ENCODE data around the gene ARMC3. TPM values are rescaled to one million over a fixed set of nuclear protein-coding genes. Genes with fewer than 3 reads are reported as not detected.

Gene ARMC3
- total RNA-seq, 2 experiments from 2014 or later = not detected

GRCh38 chr10:23037561-23037960 lies 109.7 kb downstream of the ARMC3 start:
- Mint-ChIP-seq H3K4me1 (ENCODE audit: low read depth) (no peaks in the 10 kb centered on the region), H3K27ac (no peak overlapping the region), H3K4me3 (no peak overlapping the region), H3K9me3 (ENCODE audit: insufficient read depth) (no peaks in the 10 kb centered on the region), H3K27me3 (ENCODE audit: low read depth) (peaks cover 29% of the 10 kb centered on the region), H3K36me3 (ENCODE audit: low read depth) (no peaks in the 10 kb centered on the region)
- DNase-seq (no peak), ATAC-seq (no peak)
- CTCF ChIA-PET = no interaction called here
- POLR2A ChIA-PET = no interaction called here

- H3K27me3 Mint-ChIP-seq (ENCODE audit: low read depth) = peaks cover 28% of the 10 kb centered on the region
- no peak for DNase-seq
- H3K9me3 Mint-ChIP-seq (ENCODE audit: insufficient read depth) = no peaks in the 10 kb centered on the region
- H3K27ac Mint-ChIP-seq = no peak overlapping the region
- ChIA-PET CTCF (no interaction called here), POLR2A (no interaction called here)
- no peak overlapping the region for H3K4me3 Mint-ChIP-seq
- no peaks in the 10 kb centered on the region for H3K4me1 Mint-ChIP-seq (ENCODE audit: low read depth)
- ATAC-seq = no peak
- no peaks in the 10 kb centered on the region for H3K36me3 Mint-ChIP-seq (ENCODE audit: low read depth)
Observed at GRCh38 chr10:23038172-23038571, 110.3 kb downstream of the ARMC3 start.

- no peak for ATAC-seq
- Mint-ChIP-seq H3K27ac (no peak overlapping the region), H3K4me1 (ENCODE audit: low read depth) (no peaks in the 10 kb centered on the region), H3K4me3 (no peak overlapping the region), H3K36me3 (ENCODE audit: low read depth) (no peaks in the 10 kb centered on the region), H3K9me3 (ENCODE audit: insufficient read depth) (no peaks in the 10 kb centered on the region), H3K27me3 (ENCODE audit: low read depth) (peaks cover 22% of the 10 kb centered on the region)
- ChIA-PET CTCF (no interaction called here), POLR2A (no interaction called here)
- no peak for DNase-seq
Observed at GRCh38 chr10:23040002-23040401, 112.1 kb downstream of the ARMC3 start.

GRCh38 chr10:23046027-23046426 lies 118.2 kb downstream of the ARMC3 start:
- no peaks in the 10 kb centered on the region for H3K9me3 Mint-ChIP-seq (ENCODE audit: insufficient read depth)
- ATAC-seq (no peak), DNase-seq (no peak)
- no peaks in the 10 kb centered on the region for H3K4me1 Mint-ChIP-seq (ENCODE audit: low read depth)
- H3K27me3 Mint-ChIP-seq (ENCODE audit: low read depth) = peaks cover 8% of the 10 kb centered on the region
- POLR2A ChIA-PET = interaction anchor here (0.6 kb wide), 1 partner anchor 31 kb away, joined by 3 read pairs; no protein-coding TSS in a partner anchor
- no peak overlapping the region for H3K4me3 Mint-ChIP-seq
- CTCF ChIA-PET = no interaction called here
- H3K36me3 Mint-ChIP-seq (ENCODE audit: low read depth) = no peaks in the 10 kb centered on the region
- H3K27ac Mint-ChIP-seq = no peak overlapping the region

GRCh38 chr10:23047201-23048050 lies 119.6 kb downstream of the ARMC3 start:
- H3K36me3 Mint-ChIP-seq (ENCODE audit: low read depth) = no peaks in the 10 kb centered on the region
- H3K4me3 Mint-ChIP-seq = no peak overlapping the region
- no peaks in the 10 kb centered on the region for H3K9me3 Mint-ChIP-seq (ENCODE audit: insufficient read depth)
- peaks cover 3% of the 10 kb centered on the region for H3K27me3 Mint-ChIP-seq (ENCODE audit: low read depth)
- ATAC-seq (no peak), DNase-seq (no peak)
- no peak overlapping the region for H3K27ac Mint-ChIP-seq
- CTCF ChIA-PET = no interaction called here
- POLR2A ChIA-PET = no interaction called here
- H3K4me1 Mint-ChIP-seq (ENCODE audit: low read depth) = no peaks in the 10 kb centered on the region

GRCh38 chr10:23048191-23048590 lies 120.3 kb downstream of the ARMC3 start:
- peaks cover 3% of the 10 kb centered on the region for H3K27me3 Mint-ChIP-seq (ENCODE audit: low read depth)
- no peak overlapping the region for H3K4me3 Mint-ChIP-seq
- no peak overlapping the region for H3K27ac Mint-ChIP-seq
- no peaks in the 10 kb centered on the region for H3K4me1 Mint-ChIP-seq (ENCODE audit: low read depth)
- POLR2A ChIA-PET = no interaction called here
- DNase-seq = no peak
- ATAC-seq = no peak
- CTCF ChIA-PET = no interaction called here
- H3K9me3 Mint-ChIP-seq (ENCODE audit: insufficient read depth) = no peaks in the 10 kb centered on the region
- no peaks in the 10 kb centered on the region for H3K36me3 Mint-ChIP-seq (ENCODE audit: low read depth)

- DNase-seq (no peak), ATAC-seq (no peak)
- Mint-ChIP-seq H3K27me3 (ENCODE audit: low read depth) (peaks cover 10% of the 10 kb centered on the region), H3K4me1 (ENCODE audit: low read depth) (no peaks in the 10 kb centered on the region), H3K4me3 (no peak overlapping the region), H3K36me3 (ENCODE audit: low read depth) (no peaks in the 10 kb centered on the region), H3K9me3 (ENCODE audit: insufficient read depth) (no peaks in the 10 kb centered on the region), H3K27ac (no peak overlapping the region)
- POLR2A ChIA-PET = no interaction called here
- CTCF ChIA-PET = no interaction called here
Observed at GRCh38 chr10:23051278-23051677, 123.4 kb downstream of the ARMC3 start.

GRCh38 chr10:23051855-23052331 lies 124.0 kb downstream of the ARMC3 start:
- Mint-ChIP-seq H3K9me3 (ENCODE audit: insufficient read depth) (no peaks in the 10 kb centered on the region), H3K4me3 (no peak overlapping the region), H3K27me3 (ENCODE audit: low read depth) (peaks cover 13% of the 10 kb centered on the region), H3K27ac (no peak overlapping the region), H3K4me1 (ENCODE audit: low read depth) (no peaks in the 10 kb centered on the region), H3K36me3 (ENCODE audit: low read depth) (no peaks in the 10 kb centered on the region)
- ATAC-seq (no peak), DNase-seq (no peak)
- CTCF ChIA-PET = no interaction called here
- POLR2A ChIA-PET = no interaction called here

GRCh38 chr10:23053036-23053435 lies 125.2 kb downstream of the ARMC3 start:
- peaks cover 14% of the 10 kb centered on the region for H3K27me3 Mint-ChIP-seq (ENCODE audit: low read depth)
- POLR2A ChIA-PET = no interaction called here
- no peak for ATAC-seq

GRCh38 chr10:23055424-23056185 lies 127.8 kb downstream of the ARMC3 start:
- ATAC-seq (no peak), DNase-seq (no peak)
- H3K27me3 Mint-ChIP-seq (ENCODE audit: low read depth) = peaks cover 23% of the 10 kb centered on the region
- no peaks in the 10 kb centered on the region for H3K36me3 Mint-ChIP-seq (ENCODE audit: low read depth)
- CTCF ChIA-PET = no interaction called here
- H3K9me3 Mint-ChIP-seq (ENCODE audit: insufficient read depth) = no peaks in the 10 kb centered on the region
- no peaks in the 10 kb centered on the region for H3K4me1 Mint-ChIP-seq (ENCODE audit: low read depth)
- no peak overlapping the region for H3K27ac Mint-ChIP-seq
- no peak overlapping the region for H3K4me3 Mint-ChIP-seq
- POLR2A ChIA-PET = no interaction called here

More at GRCh38 chr10:23053036-23053435, 125.2 kb downstream of the ARMC3 start:
- H3K27ac Mint-ChIP-seq = no peak overlapping the region
- H3K36me3 Mint-ChIP-seq (ENCODE audit: low read depth) = no peaks in the 10 kb centered on the region
- H3K9me3 Mint-ChIP-seq (ENCODE audit: insufficient read depth) = no peaks in the 10 kb centered on the region
- no peak overlapping the region for H3K4me3 Mint-ChIP-seq
- no peaks in the 10 kb centered on the region for H3K4me1 Mint-ChIP-seq (ENCODE audit: low read depth)
- no peak for DNase-seq
- CTCF ChIA-PET = no interaction called here

- H3K4me1 Mint-ChIP-seq (ENCODE audit: low read depth) = no peaks in the 10 kb centered on the region
Observed at GRCh38 chr10:23056186-23056579, 128.3 kb downstream of the ARMC3 start.

GRCh38 chr10:23058366-23058765 lies 130.5 kb downstream of the ARMC3 start:
- ChIA-PET CTCF (no interaction called here), POLR2A (no interaction called here)
- H3K4me3 Mint-ChIP-seq = no peak overlapping the region
- no peaks in the 10 kb centered on the region for H3K9me3 Mint-ChIP-seq (ENCODE audit: insufficient read depth)
- H3K27ac Mint-ChIP-seq = no peak overlapping the region
- H3K36me3 Mint-ChIP-seq (ENCODE audit: low read depth) = no peaks in the 10 kb centered on the region
- H3K27me3 Mint-ChIP-seq (ENCODE audit: low read depth) = peaks cover 23% of the 10 kb centered on the region
- no peaks in the 10 kb centered on the region for H3K4me1 Mint-ChIP-seq (ENCODE audit: low read depth)
- ATAC-seq (no peak), DNase-seq (no peak)

More at GRCh38 chr10:23056186-23056579, 128.3 kb downstream of the ARMC3 start:
- ChIA-PET POLR2A (no interaction called here), CTCF (no interaction called here)
- ATAC-seq = no peak
- Mint-ChIP-seq H3K9me3 (ENCODE audit: insufficient read depth) (no peaks in the 10 kb centered on the region), H3K36me3 (ENCODE audit: low read depth) (no peaks in the 10 kb centered on the region), H3K4me3 (no peak overlapping the region), H3K27ac (no peak overlapping the region), H3K27me3 (ENCODE audit: low read depth) (peaks cover 23% of the 10 kb centered on the region)
- DNase-seq = no peak
